ENCODE results near the gene SNX33.

- TF ChIP-seq, protein P1, sequence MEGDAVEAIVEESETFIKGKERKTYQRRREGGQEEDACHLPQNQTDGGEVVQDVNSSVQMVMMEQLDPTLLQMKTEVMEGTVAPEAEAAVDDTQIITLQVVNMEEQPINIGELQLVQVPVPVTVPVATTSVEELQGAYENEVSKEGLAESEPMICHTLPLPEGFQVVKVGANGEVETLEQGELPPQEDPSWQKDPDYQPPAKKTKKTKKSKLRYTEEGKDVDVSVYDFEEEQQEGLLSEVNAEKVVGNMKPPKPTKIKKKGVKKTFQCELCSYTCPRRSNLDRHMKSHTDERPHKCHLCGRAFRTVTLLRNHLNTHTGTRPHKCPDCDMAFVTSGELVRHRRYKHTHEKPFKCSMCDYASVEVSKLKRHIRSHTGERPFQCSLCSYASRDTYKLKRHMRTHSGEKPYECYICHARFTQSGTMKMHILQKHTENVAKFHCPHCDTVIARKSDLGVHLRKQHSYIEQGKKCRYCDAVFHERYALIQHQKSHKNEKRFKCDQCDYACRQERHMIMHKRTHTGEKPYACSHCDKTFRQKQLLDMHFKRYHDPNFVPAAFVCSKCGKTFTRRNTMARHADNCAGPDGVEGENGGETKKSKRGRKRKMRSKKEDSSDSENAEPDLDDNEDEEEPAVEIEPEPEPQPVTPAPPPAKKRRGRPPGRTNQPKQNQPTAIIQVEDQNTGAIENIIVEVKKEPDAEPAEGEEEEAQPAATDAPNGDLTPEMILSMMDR (IDR thresholded peaks at IDR 0.05): no peak
- no peak for TF ChIP-seq POLR2A (IDR thresholded peaks at IDR 0.05)
Observed at GRCh38 chr15:75662823-75663519, 15.3 kb downstream of the SNX33 start.

Measured in right lobe of liver (tissue), 4 donors.